Daoy (cell line): ENCODE measurements around the gene LTBP1. TPM values are rescaled to one million over a fixed set of nuclear protein-coding genes. Genes with fewer than 3 reads are reported as not detected.

ENCODE experiments used
- DNase-seq: peaks from one replicate; pipeline ENCODE4 v3.0.0-alpha.2; 2015; ENCODE audit warnings: low read depth
- total RNA-seq: library from RNA; depleted of rRNA; stranded (reverse); fragments of >200 nt; shearing (Covaris generic); gene quantifications from 2 replicates; pipeline ENCODE4 v1.2.3, GENCODE V29; 2014

Gene LTBP1
- total RNA-seq, 1 experiment from 2014 or later: 46.4 TPM

GRCh38 chr2:33081691-33082090 lies 134.9 kb downstream of the LTBP1 start:
- DNase-seq: no peak

GRCh38 chr2:33083699-33084387 lies 137.1 kb downstream of the LTBP1 start:
- DNase-seq: no peak

- no peak for DNase-seq
Observed at GRCh38 chr2:33084433-33084832, 137.7 kb downstream of the LTBP1 start.

- no peak for DNase-seq
Observed at GRCh38 chr2:33085646-33086045, 138.9 kb downstream of the LTBP1 start.

GRCh38 chr2:33086400-33087015 lies 139.8 kb downstream of the LTBP1 start:
- DNase-seq: no peak

- no peak for DNase-seq
Observed at GRCh38 chr2:33090553-33091134, 143.9 kb downstream of the LTBP1 start.

- no peak for DNase-seq
Observed at GRCh38 chr2:33091541-33092123, 144.9 kb downstream of the LTBP1 start.

GRCh38 chr2:33093283-33093993 lies 146.7 kb downstream of the LTBP1 start:
- DNase-seq: no peak

GRCh38 chr2:33094303-33094702 lies 147.6 kb downstream of the LTBP1 start:
- DNase-seq: no peak

GRCh38 chr2:33099989-33100388 lies 153.2 kb downstream of the LTBP1 start:
- no peak for DNase-seq

- DNase-seq: no peak
Observed at GRCh38 chr2:33100921-33101320, 154.2 kb downstream of the LTBP1 start.

GRCh38 chr2:33104052-33104623 lies 157.4 kb downstream of the LTBP1 start:
- DNase-seq: no peak

- peak; percentile 40 for DNase-seq
Observed at GRCh38 chr2:33104726-33105125, 158.0 kb downstream of the LTBP1 start.

- no peak for DNase-seq
Observed at GRCh38 chr2:33106115-33106514, 159.4 kb downstream of the LTBP1 start.

GRCh38 chr2:33107690-33108482 lies 161.1 kb downstream of the LTBP1 start:
- DNase-seq: peak; percentile 60

- DNase-seq: peak; percentile 69
Observed at GRCh38 chr2:33108483-33109443, 162.0 kb downstream of the LTBP1 start.

- DNase-seq: peak; percentile 67
Observed at GRCh38 chr2:33110461-33110860, 163.7 kb downstream of the LTBP1 start.

- DNase-seq: peak; percentile 43
Observed at GRCh38 chr2:33111002-33111446, 164.3 kb downstream of the LTBP1 start.

GRCh38 chr2:33115196-33115595 lies 168.4 kb downstream of the LTBP1 start:
- DNase-seq: no peak

- DNase-seq: no peak
Observed at GRCh38 chr2:33115728-33116127, 169.0 kb downstream of the LTBP1 start.
